Right lobe of liver (tissue), 6 donors: Measurements from ENCODE around the gene ADM. TPM values are rescaled to one million over a fixed set of nuclear protein-coding genes. Genes with fewer than 3 reads are reported as not detected.

Source experiments
- ATAC-seq, 4 donors: fragments of 200-7000 bp; cut with Tn5 transposase; one replicate each; pipeline ENCODE4 v1.9.1; 2020; ENCODE audit warnings: mild to moderate bottlenecking in 4 of 4, moderate library complexity in 4 of 4
- DNase-seq, 3 donors: peaks; one replicate each; pipeline ENCODE4 v3.0.0-alpha.2; 2020
- H3K27ac ChIP-seq, 3 donors: fragments of 200-600 bp; one replicate each; pipeline ENCODE4 v1.8.0; 2022
- H3K27me3 ChIP-seq, 2 donors: fragments of 200-600 bp; one replicate each; pipeline ENCODE4 v1.8.0; 2022
- H3K36me3 ChIP-seq, 4 donors: fragments of 200-600 bp; sonication (generic) in 1 of 4; one replicate each; pipeline versions ENCODE4 v1.5.1 to v1.8.0; 2017 to 2022; ENCODE audit warnings: control low read depth in 1 of 4
- H3K4me1 ChIP-seq, 4 donors: fragments of 200-600 bp; sonication (generic) in 1 of 4; one replicate each; pipeline versions ENCODE4 v1.5.1 to v1.8.0; 2017 to 2022; ENCODE audit warnings: control low read depth in 1 of 4
- H3K4me3 ChIP-seq, 3 donors: fragments of 200-600 bp; one replicate each; pipeline ENCODE4 v1.8.0; 2022
- H3K9me3 ChIP-seq, 4 donors: fragments of 200-600 bp; sonication (generic) in 1 of 4; one replicate each; pipeline versions ENCODE4 v1.5.1 to v1.8.0; 2017 to 2022; ENCODE audit warnings: control low read depth in 1 of 4
- POLR2A ChIP-seq: fragments of 450-650 bp; IDR thresholded peaks from one replicate; pipeline ENCODE4 v1.6.1; 2017; ENCODE audit warnings: antibody characterized with exemption, mild to moderate bottlenecking
- WGBS: methylation state at CpG from one replicate; pipeline ENCODE4 v1.1.6; 2018; ENCODE audit warnings: low coverage, low lambda C conversion rate; ENCODE audit not compliant: insufficient coverage; ENCODE audit errors: missing lambda C conversion rate; 5-methylcytosine and 5-hydroxymethylcytosine counted together
- intact Hi-C, 2 donors: fragments of 100-400 bp; cut with DNase I; formaldehyde crosslinking; loops; one replicate each; pipeline versions ENCODE4 v1.11.2 to v1.14.1; 2022
- total RNA-seq, 6 experiments: library from RNA; depleted of rRNA in 2 of 6; stranded (reverse); fragments of >200 nt in 2 of 6; fragmentation: NEBNext Ultra II Directional in 3 of 6; extraction: Animal tissue kit (Norgen Biotek cat#: 25700) in 3 of 6; gene quantifications; one replicate each; pipeline versions ENCODE4 v1.1.0 to v1.2.4, GENCODE V29; 2016 to 2023
- TF ChIP-seq, protein P1 (sequence below), 4 donors: fragments of 200-600 bp in 3 of 4; fragments of 450-650 bp in 1 of 4; IDR thresholded peaks; one replicate each; pipeline versions ENCODE4 v1.5.1 to v1.8.0; 2016 to 2022; ENCODE audit warnings: antibody characterized with exemption in 4 of 4, mild to moderate bottlenecking in 2 of 4
- donor health status: DM: no; HTN: yes; CAD: no.
- donor health status: DM: no; HTN: no; CAD: no.
- donor health status: DM: no; HTN: no; CAD: no.
- donor health status: DM: no; HTN: yes; CAD: no.
- donor health status: DM: no; HTN: yes; CAD: no.

The ADM gene
- total RNA-seq, 6 experiments from 2014 or later: 7.9 to 82.6 (median 21.6) TPM

DNA sequence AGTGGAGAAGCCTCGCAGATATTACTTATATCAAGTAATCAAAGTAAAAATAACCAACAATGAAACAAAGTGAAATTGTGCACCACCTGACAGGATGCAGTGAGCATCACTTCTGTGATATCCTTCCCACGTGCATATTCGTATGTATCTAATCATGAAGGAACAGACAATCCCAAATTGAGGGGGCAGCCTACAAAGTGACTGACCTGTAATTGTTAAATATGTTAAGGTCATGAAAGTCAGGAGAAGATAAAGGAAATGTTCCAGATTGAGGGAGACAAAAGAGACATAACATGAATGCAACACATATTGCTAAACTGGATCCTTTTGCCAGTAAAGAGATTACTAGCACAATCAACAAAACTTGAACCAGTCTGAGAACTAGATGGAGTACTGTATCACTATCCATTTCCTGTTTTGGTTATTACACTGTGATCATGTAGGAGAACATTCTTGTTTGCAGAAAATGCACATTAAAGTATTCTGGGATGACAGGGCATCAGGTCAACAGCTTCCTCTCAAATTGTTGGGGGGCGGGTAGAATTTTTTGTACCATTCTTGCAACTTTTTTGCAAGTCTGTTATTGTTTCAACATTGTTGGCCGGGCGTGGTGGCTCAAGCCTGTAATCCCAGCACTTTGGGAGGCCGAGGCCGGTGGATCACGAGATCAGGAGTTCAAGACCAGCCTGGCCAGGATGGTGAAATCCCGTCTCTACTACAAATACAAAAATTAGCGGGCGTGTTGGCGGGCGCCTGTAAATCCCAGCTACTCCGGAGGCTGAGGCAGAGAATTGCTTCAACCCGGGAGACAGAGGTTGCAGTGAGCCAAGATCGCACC, 12.9 kb upstream of the ADM start:
- H3K4me1 ChIP-seq: peaks cover 0 to 17% (median 0%) of the 10 kb centered on the region in 4 donors
- no peaks in the 10 kb centered on the region for H3K36me3 ChIP-seq
- intact Hi-C loops: no loop called here
- peak in 3 of 4 donors; percentile 0 to 5 (median 1) for ATAC-seq
- H3K27me3 ChIP-seq: no peaks in the 10 kb centered on the region
- no peak overlapping the region for H3K4me3 ChIP-seq
- peak overlapping the region; percentile 94 to 99 (median 96) for H3K27ac ChIP-seq
- TF ChIP-seq, protein P1, sequence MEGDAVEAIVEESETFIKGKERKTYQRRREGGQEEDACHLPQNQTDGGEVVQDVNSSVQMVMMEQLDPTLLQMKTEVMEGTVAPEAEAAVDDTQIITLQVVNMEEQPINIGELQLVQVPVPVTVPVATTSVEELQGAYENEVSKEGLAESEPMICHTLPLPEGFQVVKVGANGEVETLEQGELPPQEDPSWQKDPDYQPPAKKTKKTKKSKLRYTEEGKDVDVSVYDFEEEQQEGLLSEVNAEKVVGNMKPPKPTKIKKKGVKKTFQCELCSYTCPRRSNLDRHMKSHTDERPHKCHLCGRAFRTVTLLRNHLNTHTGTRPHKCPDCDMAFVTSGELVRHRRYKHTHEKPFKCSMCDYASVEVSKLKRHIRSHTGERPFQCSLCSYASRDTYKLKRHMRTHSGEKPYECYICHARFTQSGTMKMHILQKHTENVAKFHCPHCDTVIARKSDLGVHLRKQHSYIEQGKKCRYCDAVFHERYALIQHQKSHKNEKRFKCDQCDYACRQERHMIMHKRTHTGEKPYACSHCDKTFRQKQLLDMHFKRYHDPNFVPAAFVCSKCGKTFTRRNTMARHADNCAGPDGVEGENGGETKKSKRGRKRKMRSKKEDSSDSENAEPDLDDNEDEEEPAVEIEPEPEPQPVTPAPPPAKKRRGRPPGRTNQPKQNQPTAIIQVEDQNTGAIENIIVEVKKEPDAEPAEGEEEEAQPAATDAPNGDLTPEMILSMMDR (IDR thresholded peaks at IDR 0.05): no peak
- TF ChIP-seq POLR2A: no peak
- WGBS: 49% methylated on average over 12 of the region's 17 CpGs
- H3K9me3 ChIP-seq: no peaks in the 10 kb centered on the region
- peak in 1 of 3 donors; percentile 31 for DNase-seq

GRCh38 chr11:10293423-10294289, 11.2 kb upstream of the ADM start, which contains the start of gene SBF2:
SBF2 (minus strand) TSS chr11:10294219; CDS start chr11:10294069, 150 bp downstream.
- WGBS: 0% methylated on average over 17 of the region's 81 CpGs
- ATAC-seq (peak; percentile 80 to 84 (median 82)), DNase-seq (peak; percentile 88 to 89 (median 89))
- H3K27ac ChIP-seq: peak within 1 kb of the TSS; percentile 94 to 99 (median 96)
- peaks cover 0 to 17% (median 0%) of the 10 kb centered on the region in 4 donors for H3K4me1 ChIP-seq
- peak within 1 kb of the TSS; percentile 81 to 93 (median 81) for H3K4me3 ChIP-seq
- no peaks in the 10 kb centered on the region for H3K27me3 ChIP-seq
- peak; percentile 93 for TF ChIP-seq POLR2A
- TF ChIP-seq, protein P1 (IDR thresholded peaks at IDR 0.05): no peak
- H3K36me3 ChIP-seq: no peaks in the 10 kb centered on the region
- no peaks in the 10 kb centered on the region for H3K9me3 ChIP-seq
- intact Hi-C loops: no loop called here

GRCh38 chr11:10294290-10294953, 10.5 kb upstream of the ADM start:
- peak; percentile 61 to 67 (median 62) for DNase-seq
- intact Hi-C loops: no loop called here
- TF ChIP-seq, protein P1 (IDR thresholded peaks at IDR 0.05): no peak
- TF ChIP-seq POLR2A: no peak
- Histone ChIP-seq H3K27ac (peak overlapping the region; percentile 94 to 99 (median 96)), H3K36me3 (no peaks in the 10 kb centered on the region), H3K4me1 (peaks cover 0 to 17% (median 0%) of the 10 kb centered on the region in 4 donors), H3K27me3 (no peaks in the 10 kb centered on the region), H3K4me3 (peak overlapping the region; percentile 81 to 93 (median 81)), H3K9me3 (no peaks in the 10 kb centered on the region)
- under 1% methylated on average over 10 of the region's 45 CpGs for WGBS
- peak; percentile 26 to 52 (median 36) for ATAC-seq
